A549 (cell line): ENCODE measurements around the gene GATA3.

Source experiments
- POLR2AphosphoS2 ChIP-seq: conservative IDR thresholded peaks from 2 replicates; pipeline ENCODE4 v1.6.1; 2012; ENCODE audit warnings: low read length, improper control_type of control experiment, inconsistent platforms
- RAD21 ChIP-seq, 2 experiments: fragments of >200 bp in 1 of 2; sonication (Bioruptor Twin) in 1 of 2; formaldehyde crosslinking in 1 of 2; IDR thresholded peaks in 1 of 2; conservative IDR thresholded peaks in 1 of 2; 2 replicates in 1 of 2; 3 replicates in 1 of 2; pipeline ENCODE4 v1.6.1; 2012 to 2018; ENCODE audit warnings: inconsistent platforms in 1 of 2
- TF ChIP-seq, protein P1 (sequence below): fragments of >200 bp; sonication (Bioruptor Twin); formaldehyde crosslinking; IDR thresholded peaks from 3 replicates; pipeline ENCODE4 v1.5.1; 2016

DNA sequence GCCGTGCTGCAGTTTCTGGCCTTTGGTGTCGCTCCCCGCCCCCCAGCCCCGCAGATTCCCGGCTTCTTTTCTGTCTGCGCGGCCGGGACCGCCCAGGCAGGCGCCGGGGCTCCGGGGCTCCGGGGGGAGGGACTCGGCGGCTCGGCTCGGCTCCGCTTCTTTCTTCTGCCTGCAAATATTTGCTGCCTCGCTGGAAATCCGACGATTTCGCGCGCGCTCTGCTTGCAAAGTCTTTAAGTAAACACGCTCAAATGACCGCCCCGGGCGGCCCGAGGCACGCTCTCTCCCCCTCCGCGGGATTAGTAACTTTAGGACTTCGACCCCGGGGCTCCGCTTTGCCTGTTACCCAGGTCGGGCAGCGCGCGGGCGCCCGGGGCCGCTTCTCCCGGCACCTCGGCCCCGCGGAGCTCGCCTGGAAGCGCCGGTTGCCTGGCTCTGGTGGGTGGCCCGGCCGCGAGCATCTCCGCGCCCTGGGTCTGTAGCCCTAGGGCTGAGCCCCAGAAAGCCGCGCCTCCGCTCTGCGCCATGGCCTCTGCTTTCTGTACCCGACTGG is 3.9 kb upstream of the GATA3 start:
- TF ChIP-seq, protein P1, sequence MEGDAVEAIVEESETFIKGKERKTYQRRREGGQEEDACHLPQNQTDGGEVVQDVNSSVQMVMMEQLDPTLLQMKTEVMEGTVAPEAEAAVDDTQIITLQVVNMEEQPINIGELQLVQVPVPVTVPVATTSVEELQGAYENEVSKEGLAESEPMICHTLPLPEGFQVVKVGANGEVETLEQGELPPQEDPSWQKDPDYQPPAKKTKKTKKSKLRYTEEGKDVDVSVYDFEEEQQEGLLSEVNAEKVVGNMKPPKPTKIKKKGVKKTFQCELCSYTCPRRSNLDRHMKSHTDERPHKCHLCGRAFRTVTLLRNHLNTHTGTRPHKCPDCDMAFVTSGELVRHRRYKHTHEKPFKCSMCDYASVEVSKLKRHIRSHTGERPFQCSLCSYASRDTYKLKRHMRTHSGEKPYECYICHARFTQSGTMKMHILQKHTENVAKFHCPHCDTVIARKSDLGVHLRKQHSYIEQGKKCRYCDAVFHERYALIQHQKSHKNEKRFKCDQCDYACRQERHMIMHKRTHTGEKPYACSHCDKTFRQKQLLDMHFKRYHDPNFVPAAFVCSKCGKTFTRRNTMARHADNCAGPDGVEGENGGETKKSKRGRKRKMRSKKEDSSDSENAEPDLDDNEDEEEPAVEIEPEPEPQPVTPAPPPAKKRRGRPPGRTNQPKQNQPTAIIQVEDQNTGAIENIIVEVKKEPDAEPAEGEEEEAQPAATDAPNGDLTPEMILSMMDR = no peak
- TF ChIP-seq POLR2AphosphoS2 (no peak), RAD21 (conservative IDR thresholded peaks at IDR 0.05 in 1 of 2, IDR thresholded peaks at IDR 0.05 in 1 of 2) (no peak)
